Kidney (tissue), 14 donors: ENCODE data around the gene MEI4. TPM values are rescaled to one million over a fixed set of nuclear protein-coding genes. Genes with fewer than 3 reads are reported as not detected.
"Not testable (repeated sequence)": the region's sequence is repeated elsewhere in the genome, so short reads cannot be mapped to it uniquely, and the experiment has no call there.

Experiments
- DNase-seq, 5 donors: peaks; one replicate each; pipeline ENCODE4 v3.0.0-alpha.2; 2013 to 2020
- FAIRE-seq: peaks from 2 replicates; lab custom pipeline; 2012; peaks lifted over from hg19 to GRCh38; lab: Jason Lieb, UNC
- H3K27ac ChIP-seq, 2 donors: one replicate each; pipeline ENCODE4 v1.7.0; 2013; ENCODE audit warnings: low read depth in 2 of 2, low read length in 2 of 2, inconsistent platforms in 1 of 2
- H3K27me3 ChIP-seq: one replicate; pipeline ENCODE4 v1.7.1; 2013; ENCODE audit warnings: low read length, inconsistent platforms; ENCODE audit not compliant: control insufficient read depth, insufficient read depth
- H3K36me3 ChIP-seq, 3 donors: one replicate each; pipeline versions ENCODE4 v1.7.0 to v1.7.1; 2013; ENCODE audit warnings: low read length in 3 of 3, control low read depth in 1 of 3, inconsistent platforms in 1 of 3; ENCODE audit not compliant: insufficient read depth in 3 of 3, control insufficient read depth in 2 of 3
- H3K4me1 ChIP-seq, 3 donors: one replicate each; pipeline versions ENCODE4 v1.7.0 to v1.7.1; 2013; ENCODE audit warnings: low read length in 3 of 3, inconsistent platforms in 1 of 3, low read depth in 1 of 3; ENCODE audit not compliant: control insufficient read depth in 2 of 3, insufficient read depth in 2 of 3
- H3K4me3 ChIP-seq, 3 donors: one replicate each; pipeline versions ENCODE4 v1.7.0 to v1.8.1; 2013; ENCODE audit warnings: low read length in 3 of 3, control low read depth in 1 of 3, inconsistent platforms in 1 of 3
- H3K9ac ChIP-seq, 3 donors: one replicate each; pipeline versions ENCODE4 v1.7.0 to v1.7.1; 2013; ENCODE audit warnings: low read length in 3 of 3, control low read depth in 1 of 3, inconsistent platforms in 1 of 3
- H3K9me3 ChIP-seq, 3 donors: one replicate each; pipeline versions ENCODE4 v1.7.0 to v1.7.1; 2013; ENCODE audit warnings: low read length in 3 of 3, control low read depth in 1 of 3, inconsistent platforms in 1 of 3; ENCODE audit not compliant: control insufficient read depth in 2 of 3, insufficient read depth in 1 of 3
- intact Hi-C: fragments of 100-400 bp; cut with DNase I; formaldehyde crosslinking; loops from one replicate; pipeline ENCODE4 v1.11.1; 2022
- polyA plus RNA-seq: library from polyadenylated mRNA; stranded (reverse); fragments of 350-450 nt; fragmentation: Illumina TruSeq; extraction: RNeasy Lipid Tissue Mini Kit (QIAGEN cat#74804); gene quantifications from one replicate; pipeline ENCODE4 v1.2.3, GENCODE V29; 2014; ENCODE audit warnings: low read depth, low replicate concordance; ENCODE audit not compliant: insufficient read depth
- total RNA-seq: library from RNA; stranded (reverse); fragmentation: NEBNext Ultra II Directional; extraction: Animal tissue kit (Norgen Biotek cat#: 25700); gene quantifications from one replicate; pipeline ENCODE4 v1.2.1, GENCODE V29; 2021
- TF ChIP-seq, protein P1 (sequence below): IDR thresholded peaks from 3 replicates; pipeline ENCODE4 v1.5.1; 2012; ENCODE audit warnings: mild to moderate bottlenecking, moderate library complexity, borderline replicate concordance; ENCODE audit not compliant: insufficient read depth; ENCODE audit errors: extremely low read depth
- donor health status: control.
- donor health status: control.
- donor health status: control.
- donor health status: control.
- donor health status: control.
- donor health status: DM: yes; HTN: yes; CAD: no.
- donor health status: Normal renal cell carcinoma (clear cell type).

MEI4 gene
- total and polyA plus RNA-seq, 2 donors from 2014 or later = 1.2 to 2.3 TPM

DNA sequence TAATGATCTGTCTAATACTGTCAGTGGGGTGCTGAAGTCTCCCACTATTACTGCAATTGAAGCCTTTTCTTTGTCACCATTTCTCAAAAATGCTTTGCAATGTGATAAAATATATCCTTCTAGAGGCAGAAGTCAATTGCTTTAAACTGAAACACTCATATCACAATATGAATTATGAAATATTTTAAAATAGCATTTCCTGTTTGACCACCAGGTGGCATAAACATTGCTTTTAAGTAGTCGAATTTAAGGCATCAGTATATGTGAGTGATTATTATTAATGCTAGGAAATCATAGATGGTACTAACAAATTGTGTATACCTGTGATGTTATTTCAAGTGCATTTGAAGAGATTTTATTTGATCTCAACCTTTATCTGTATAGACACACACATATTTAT is 87.5 kb downstream of the MEI4 start:
- Histone ChIP-seq H3K27ac (no peak overlapping the region), H3K4me3 (no peak overlapping the region), H3K27me3 (no peaks in the 10 kb centered on the region), H3K9me3 (no peaks in the 10 kb centered on the region), H3K36me3 (no peaks in the 10 kb centered on the region), H3K9ac (no peak overlapping the region), H3K4me1 (no peaks in the 10 kb centered on the region)
- intact Hi-C loops = no loop called here
- FAIRE-seq (no peak), DNase-seq (peak in 1 of 5 donors; percentile 4)
- TF ChIP-seq, protein P1, sequence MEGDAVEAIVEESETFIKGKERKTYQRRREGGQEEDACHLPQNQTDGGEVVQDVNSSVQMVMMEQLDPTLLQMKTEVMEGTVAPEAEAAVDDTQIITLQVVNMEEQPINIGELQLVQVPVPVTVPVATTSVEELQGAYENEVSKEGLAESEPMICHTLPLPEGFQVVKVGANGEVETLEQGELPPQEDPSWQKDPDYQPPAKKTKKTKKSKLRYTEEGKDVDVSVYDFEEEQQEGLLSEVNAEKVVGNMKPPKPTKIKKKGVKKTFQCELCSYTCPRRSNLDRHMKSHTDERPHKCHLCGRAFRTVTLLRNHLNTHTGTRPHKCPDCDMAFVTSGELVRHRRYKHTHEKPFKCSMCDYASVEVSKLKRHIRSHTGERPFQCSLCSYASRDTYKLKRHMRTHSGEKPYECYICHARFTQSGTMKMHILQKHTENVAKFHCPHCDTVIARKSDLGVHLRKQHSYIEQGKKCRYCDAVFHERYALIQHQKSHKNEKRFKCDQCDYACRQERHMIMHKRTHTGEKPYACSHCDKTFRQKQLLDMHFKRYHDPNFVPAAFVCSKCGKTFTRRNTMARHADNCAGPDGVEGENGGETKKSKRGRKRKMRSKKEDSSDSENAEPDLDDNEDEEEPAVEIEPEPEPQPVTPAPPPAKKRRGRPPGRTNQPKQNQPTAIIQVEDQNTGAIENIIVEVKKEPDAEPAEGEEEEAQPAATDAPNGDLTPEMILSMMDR = peak; percentile 16

DNA sequence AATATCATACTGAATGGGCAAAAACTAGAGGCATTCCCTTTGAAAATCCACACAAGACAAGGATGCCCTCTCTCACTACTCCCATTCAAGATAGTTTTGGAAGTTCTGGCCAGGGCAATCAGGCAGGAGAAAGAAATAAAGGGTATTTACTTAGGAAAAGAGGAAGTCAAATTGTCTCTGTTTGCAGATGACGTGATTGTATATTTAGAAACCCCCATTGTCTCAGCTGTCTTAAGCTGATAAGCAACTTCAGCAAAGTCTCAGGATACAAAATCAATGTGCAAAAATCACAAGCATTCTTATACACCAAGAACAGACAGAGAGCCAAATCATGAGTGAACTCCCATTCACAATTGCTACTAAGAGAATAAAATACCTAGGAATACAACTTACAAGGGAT is 99.3 kb downstream of the MEI4 start:
- intact Hi-C loops, H3K4me1 ChIP-seq, H3K4me3 ChIP-seq, H3K36me3 ChIP-seq, FAIRE-seq, H3K27ac ChIP-seq, H3K9ac ChIP-seq, DNase-seq, H3K27me3 ChIP-seq: not testable (repeated sequence)
- peaks cover 0 to 12% (median 0%) of the 10 kb centered on the region in 3 donors for H3K9me3 ChIP-seq

DNA sequence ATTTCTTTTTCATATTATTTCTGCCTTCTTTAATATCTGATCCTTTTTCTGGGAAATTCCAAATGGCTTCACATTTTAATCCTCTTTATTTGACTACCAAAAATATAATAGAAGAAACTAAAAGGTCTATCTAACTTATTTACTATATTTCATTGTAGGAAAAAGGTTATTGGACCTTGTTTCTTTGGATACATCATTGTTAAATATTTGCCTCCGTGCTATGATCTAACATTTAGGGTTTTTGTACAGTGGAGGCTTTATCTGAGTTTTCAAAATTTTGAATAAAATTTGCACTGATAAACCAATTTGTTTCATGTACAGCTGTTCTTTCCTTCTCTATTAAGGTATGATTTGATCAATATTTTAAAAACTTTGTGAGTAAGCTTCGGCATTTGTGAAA is 109.5 kb downstream of the MEI4 start:
- intact Hi-C loops = no loop called here
- Histone ChIP-seq H3K27ac (no peak overlapping the region), H3K4me3 (no peak overlapping the region), H3K36me3 (no peaks in the 10 kb centered on the region), H3K4me1 (no peaks in the 10 kb centered on the region), H3K9me3 (no peaks in the 10 kb centered on the region), H3K9ac (no peak overlapping the region), H3K27me3 (no peaks in the 10 kb centered on the region)
- DNase-seq (no peak), FAIRE-seq (no peak)
- TF ChIP-seq, protein P1 = no peak

DNA sequence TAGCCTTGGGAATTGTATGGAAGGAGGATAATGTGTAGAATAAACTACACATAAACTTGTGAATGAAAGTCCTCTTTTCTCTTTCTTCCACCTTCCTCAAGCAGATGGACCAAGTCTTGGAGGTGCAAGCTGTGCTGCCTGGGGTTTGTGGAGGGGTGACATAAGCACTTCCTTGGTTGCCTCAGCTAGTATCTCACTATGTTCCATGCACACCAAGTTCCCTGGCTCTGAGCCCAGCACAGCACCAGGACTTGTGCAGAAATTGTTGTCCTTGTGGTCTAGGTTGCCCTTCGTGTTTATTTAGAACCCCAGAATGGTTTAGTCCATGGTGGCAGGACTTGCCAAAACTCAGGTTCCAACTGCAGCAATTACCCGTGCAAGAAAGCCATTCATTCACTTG is 110.3 kb downstream of the MEI4 start:
- H3K4me1 ChIP-seq = no peaks in the 10 kb centered on the region
- DNase-seq = no peak
- H3K4me3 ChIP-seq = no peak overlapping the region
- intact Hi-C loops = no loop called here
- H3K27ac ChIP-seq = no peak overlapping the region
- H3K9ac ChIP-seq = no peak overlapping the region
- H3K27me3 ChIP-seq = no peaks in the 10 kb centered on the region
- no peaks in the 10 kb centered on the region for H3K9me3 ChIP-seq
- no peak for FAIRE-seq
- TF ChIP-seq, protein P1 = no peak
- H3K36me3 ChIP-seq = no peaks in the 10 kb centered on the region
